Erythroblast (primary cell): ENCODE data around the gene TAF8.

ENCODE experiments used
- GATA1 ChIP-seq: IDR thresholded peaks from 2 replicates; pipeline ENCODE4 v1.6.1; 2011; ENCODE audit warnings: low read depth, mild to moderate bottlenecking, control low read depth, low read length, moderate library complexity
- POLR2A ChIP-seq: IDR thresholded peaks from 2 replicates; pipeline ENCODE4 v1.6.1; 2011; ENCODE audit warnings: mild to moderate bottlenecking, low read length

DNA sequence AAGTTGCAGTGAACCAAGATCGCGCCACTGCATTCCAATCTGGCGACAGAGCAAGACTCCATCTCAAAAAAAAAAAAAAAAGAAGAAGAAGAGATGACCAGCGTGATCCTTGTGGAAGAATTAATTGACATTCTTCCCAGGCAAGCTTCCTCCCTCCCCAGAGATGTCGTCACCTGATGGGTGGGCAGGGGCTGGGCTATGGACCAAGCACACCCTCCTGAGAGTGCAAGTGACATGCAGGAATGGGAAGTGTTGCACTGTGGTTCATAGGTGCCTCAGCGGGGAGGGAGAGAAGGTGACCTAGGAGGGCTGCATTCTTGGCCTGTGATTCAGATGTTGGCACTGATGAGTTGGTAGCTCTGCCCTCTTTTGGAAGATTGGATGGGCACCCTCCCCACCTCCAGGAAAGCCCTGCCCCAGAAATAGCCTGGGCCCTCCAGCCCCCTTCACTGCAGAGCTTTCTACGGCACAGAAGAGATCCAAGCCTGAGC, 37.8 kb downstream of the TAF8 start:
- TF ChIP-seq GATA1 (no peak), POLR2A (no peak)
